HepG2 (cell line): Measurements from ENCODE around the gene TPM3. TPM values are rescaled to one million over a fixed set of nuclear protein-coding genes. Genes with fewer than 3 reads are reported as not detected.

Experiments used
- CAMTA2 ChIP-seq: sonication (generic); formaldehyde crosslinking; IDR thresholded peaks from 2 replicates; pipeline ENCODE4 v1.4.0; 2020; ENCODE audit warnings: mild to moderate bottlenecking, missing genetic modification reagents, borderline replicate concordance
- CBX1 ChIP-seq: IDR thresholded peaks from one replicate; pipeline ENCODE4 v1.6.1; 2016; ENCODE audit warnings: antibody characterized with exemption, low read depth
- FOXK1 ChIP-seq: sonication (generic); formaldehyde crosslinking; IDR thresholded peaks from 2 replicates; pipeline ENCODE4 v1.4.0; 2020; ENCODE audit warnings: low read depth, missing genetic modification reagents, borderline replicate concordance
- JUND ChIP-seq: sonication (generic); formaldehyde crosslinking; IDR thresholded peaks from 2 replicates; pipeline ENCODE4 v1.8.0; 2022; ENCODE audit warnings: mild to moderate bottlenecking, missing genetic modification reagents
- KLF6 ChIP-seq: IDR thresholded peaks from 2 replicates; pipeline ENCODE4 v1.8.0; 2016; ENCODE audit warnings: missing biosample characterization, missing genetic modification reagents
- MBD4 ChIP-seq: IDR thresholded peaks from 2 replicates; pipeline ENCODE4 v1.6.1; 2012; ENCODE audit warnings: low read length, inconsistent platforms, borderline replicate concordance
- MXI1 ChIP-seq: IDR thresholded peaks from 3 replicates; pipeline ENCODE4 v1.6.1; 2012; ENCODE audit warnings: low read depth, low read length, inconsistent platforms, borderline replicate concordance
- MZF1 ChIP-seq: sonication (generic); formaldehyde crosslinking; IDR thresholded peaks from 2 replicates; pipeline ENCODE4 v1.8.1; 2023; ENCODE audit warnings: mild to moderate bottlenecking, missing genetic modification reagents, borderline replicate concordance
- NFRKB ChIP-seq: fragments of 450-650 bp; IDR thresholded peaks from 2 replicates; pipeline ENCODE4 v1.6.1; 2017
- SAP130 ChIP-seq: IDR thresholded peaks from 2 replicates; pipeline ENCODE4 v1.6.1; 2016; ENCODE audit warnings: low read depth
- STAT5B ChIP-seq: sonication (generic); formaldehyde crosslinking; IDR thresholded peaks from 2 replicates; pipeline ENCODE4 v1.4.0; 2020; ENCODE audit warnings: missing genetic modification reagents
- ZBTB33 ChIP-seq: sonication (generic); formaldehyde crosslinking; IDR thresholded peaks from 2 replicates; pipeline ENCODE4 v1.4.0; 2020; ENCODE audit warnings: missing genetic modification reagents
- ZFP36L2 ChIP-seq: sonication (generic); formaldehyde crosslinking; IDR thresholded peaks from 2 replicates; pipeline ENCODE4 v1.4.0; 2020; ENCODE audit warnings: missing genetic modification reagents
- ZFYVE20 ChIP-seq: sonication (generic); formaldehyde crosslinking; IDR thresholded peaks from 2 replicates; pipeline ENCODE4 v1.8.0; 2023; ENCODE audit warnings: low read depth, mild to moderate bottlenecking, moderate library complexity, missing genetic modification reagents, borderline replicate concordance
- ZMAT3 ChIP-seq: sonication (generic); formaldehyde crosslinking; conservative IDR thresholded peaks from 2 replicates; pipeline ENCODE4 v1.7.0; 2021; ENCODE audit warnings: missing genetic modification reagents
- ZNF598 ChIP-seq: sonication (generic); formaldehyde crosslinking; IDR thresholded peaks from 2 replicates; pipeline ENCODE4 v1.5.1; 2020; ENCODE audit warnings: mild to moderate bottlenecking, missing genetic modification reagents, borderline replicate concordance
- ZNF674 ChIP-seq: sonication (generic); formaldehyde crosslinking; IDR thresholded peaks from 2 replicates; pipeline ENCODE4 v1.5.0; 2020; ENCODE audit warnings: low read depth, mild to moderate bottlenecking, missing genetic modification reagents
- ZNF775 ChIP-seq: sonication (generic); formaldehyde crosslinking; IDR thresholded peaks from 2 replicates; pipeline ENCODE4 v1.4.0; 2020; ENCODE audit warnings: missing genetic modification reagents, mild to moderate bottlenecking, moderate library complexity, borderline replicate concordance
- ZSCAN30 ChIP-seq: sonication (generic); formaldehyde crosslinking; IDR thresholded peaks from 2 replicates; pipeline ENCODE4 v1.5.0; 2020; ENCODE audit warnings: mild to moderate bottlenecking, missing genetic modification reagents
- polyA plus RNA-seq, 8 experiments: library from polyadenylated mRNA; depleted of rRNA in 3 of 8; stranded (reverse) in 7 of 8; unstranded in 1 of 8; fragments of >200 nt; fragmentation: Illumina TruSeq in 4 of 8; extraction: Trizol in 4 of 8; gene quantifications; 2 replicates each; pipeline versions ENCODE4 v1.2.1 to v1.2.3, GENCODE V29; 2011 to 2016; ENCODE audit warnings: low read depth in 4 of 8, missing spikeins in 1 of 8, mixed read lengths in 1 of 8; ENCODE audit not compliant: insufficient read depth in 1 of 8
- total RNA-seq, 5 experiments: library from RNA; depleted of rRNA; stranded (reverse); fragments of >200 nt; fragmentation: Illumina TruSeq; extraction: Trizol; gene quantifications; 2 replicates each; pipeline ENCODE4 v1.2.3, GENCODE V29; 2016; ENCODE audit warnings: low read depth in 1 of 5
- TF ChIP-seq, protein P1 (sequence below): sonication (generic); formaldehyde crosslinking; IDR thresholded peaks from 2 replicates; pipeline ENCODE4 v1.8.1; 2023; ENCODE audit warnings: missing genetic modification reagents, mild to moderate bottlenecking, borderline replicate concordance
- TF ChIP-seq, protein P2 (sequence below), 2 experiments: sonication (generic) in 1 of 2; formaldehyde crosslinking in 1 of 2; IDR thresholded peaks; 2 replicates each; pipeline versions ENCODE4 v1.4.0 to v1.6.1; 2016 to 2020; ENCODE audit warnings: borderline replicate concordance in 1 of 2, low read depth in 1 of 2, mild to moderate bottlenecking in 1 of 2, missing genetic modification reagents in 1 of 2
- TF ChIP-seq, protein P3 (sequence below): IDR thresholded peaks from 2 replicates; pipeline ENCODE4 v1.6.1; 2016

The TPM3 gene
- total and polyA plus RNA-seq, 2 of the 13 experiments (the other 11 are each of a cell fraction or from before 2014, with no cell fraction given) = 160 to 307 TPM

DNA sequence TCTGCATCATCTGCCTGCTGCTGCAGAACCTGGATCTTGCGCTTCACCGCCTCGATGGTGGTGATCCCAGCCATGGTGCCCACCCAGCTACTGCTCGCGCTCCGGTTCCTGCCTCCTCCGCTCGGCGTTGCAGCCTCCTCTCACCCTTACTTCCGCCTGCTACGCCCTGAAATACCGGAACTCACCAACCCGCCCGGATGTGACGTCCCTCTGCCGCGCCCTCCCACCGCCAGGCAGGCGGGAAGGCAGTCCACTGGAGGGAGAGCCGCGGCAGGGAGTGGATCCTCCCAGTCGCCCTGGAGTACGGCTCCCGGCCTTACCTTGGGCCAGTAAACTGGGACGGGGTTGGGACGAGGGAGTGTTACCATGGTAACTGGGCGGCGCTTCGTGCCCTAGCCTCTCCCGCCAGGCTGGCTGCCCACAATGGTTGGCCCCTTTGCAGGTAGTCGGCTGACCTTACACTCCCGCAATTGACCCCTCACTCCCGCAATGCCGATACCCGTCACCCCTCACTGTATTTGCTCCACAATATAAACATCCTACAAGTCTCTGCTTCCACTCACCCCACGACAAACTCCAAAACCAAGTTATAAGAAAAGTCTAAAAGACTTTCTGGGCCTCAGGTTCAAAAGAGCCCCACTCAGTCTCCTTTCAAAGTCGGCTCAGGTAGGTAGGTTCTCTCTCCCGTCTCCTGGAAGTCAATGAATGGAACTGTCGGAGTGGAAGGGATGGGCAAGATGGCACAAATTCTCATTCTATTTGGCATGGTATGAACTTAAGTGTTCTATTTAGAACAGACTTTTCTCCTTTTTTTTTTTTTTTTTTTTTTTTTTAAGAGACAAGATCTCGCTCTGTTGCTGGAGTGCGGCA lies 8.6 kb downstream of the TPM3 start (continued):
- no peak for TF ChIP-seq MBD4
- TF ChIP-seq SAP130 (CRISPR knock-in tag) = peak; percentile 98
- TF ChIP-seq, protein P1, sequence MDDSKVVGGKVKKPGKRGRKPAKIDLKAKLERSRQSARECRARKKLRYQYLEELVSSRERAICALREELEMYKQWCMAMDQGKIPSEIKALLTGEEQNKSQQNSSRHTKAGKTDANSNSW (CRISPR knock-in tag) = no peak
- TF ChIP-seq, protein P2, sequence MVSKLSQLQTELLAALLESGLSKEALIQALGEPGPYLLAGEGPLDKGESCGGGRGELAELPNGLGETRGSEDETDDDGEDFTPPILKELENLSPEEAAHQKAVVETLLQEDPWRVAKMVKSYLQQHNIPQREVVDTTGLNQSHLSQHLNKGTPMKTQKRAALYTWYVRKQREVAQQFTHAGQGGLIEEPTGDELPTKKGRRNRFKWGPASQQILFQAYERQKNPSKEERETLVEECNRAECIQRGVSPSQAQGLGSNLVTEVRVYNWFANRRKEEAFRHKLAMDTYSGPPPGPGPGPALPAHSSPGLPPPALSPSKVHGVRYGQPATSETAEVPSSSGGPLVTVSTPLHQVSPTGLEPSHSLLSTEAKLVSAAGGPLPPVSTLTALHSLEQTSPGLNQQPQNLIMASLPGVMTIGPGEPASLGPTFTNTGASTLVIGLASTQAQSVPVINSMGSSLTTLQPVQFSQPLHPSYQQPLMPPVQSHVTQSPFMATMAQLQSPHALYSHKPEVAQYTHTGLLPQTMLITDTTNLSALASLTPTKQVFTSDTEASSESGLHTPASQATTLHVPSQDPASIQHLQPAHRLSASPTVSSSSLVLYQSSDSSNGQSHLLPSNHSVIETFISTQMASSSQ (IDR thresholded peaks at IDR 0.05; ENCODE audit: low read depth) = no peak
- TF ChIP-seq, protein P2 (CRISPR knock-in tag; IDR thresholded peaks at IDR 0.05; ENCODE audit: borderline replicate concordance) = peak; percentile 49; the same call in 1 of the 2 replicates
- 0 out of 2 replicates have a peak, but pooled peaks have one; percentile 69 for TF ChIP-seq CAMTA2 (CRISPR knock-in tag)
- TF ChIP-seq ZFYVE20 (CRISPR knock-in tag) = peak; percentile 32; the same call in 1 of the 2 replicates
- TF ChIP-seq MZF1 (CRISPR knock-in tag) = no peak
- TF ChIP-seq FOXK1 = peak; percentile 87; the same call in 1 of the 2 replicates
- TF ChIP-seq ZBTB33 (CRISPR knock-in tag) = no peak
- TF ChIP-seq ZSCAN30 (CRISPR knock-in tag) = no peak
- TF ChIP-seq KLF6 (CRISPR knock-in tag) = peak; percentile 61; the same call in 1 of the 2 replicates
- TF ChIP-seq ZMAT3 (CRISPR knock-in tag) = peak; percentile 76; the same call in 1 of the 2 replicates
- no peak for TF ChIP-seq ZFP36L2 (CRISPR knock-in tag)
- peak; percentile 94 for TF ChIP-seq CBX1
- TF ChIP-seq JUND (CRISPR knock-in tag) = no peak
- TF ChIP-seq STAT5B (CRISPR knock-in tag) = no peak
- no peak for TF ChIP-seq NFRKB
- TF ChIP-seq ZNF674 (CRISPR knock-in tag) = no peak
- no peak for TF ChIP-seq ZNF598
- TF ChIP-seq, protein P3, sequence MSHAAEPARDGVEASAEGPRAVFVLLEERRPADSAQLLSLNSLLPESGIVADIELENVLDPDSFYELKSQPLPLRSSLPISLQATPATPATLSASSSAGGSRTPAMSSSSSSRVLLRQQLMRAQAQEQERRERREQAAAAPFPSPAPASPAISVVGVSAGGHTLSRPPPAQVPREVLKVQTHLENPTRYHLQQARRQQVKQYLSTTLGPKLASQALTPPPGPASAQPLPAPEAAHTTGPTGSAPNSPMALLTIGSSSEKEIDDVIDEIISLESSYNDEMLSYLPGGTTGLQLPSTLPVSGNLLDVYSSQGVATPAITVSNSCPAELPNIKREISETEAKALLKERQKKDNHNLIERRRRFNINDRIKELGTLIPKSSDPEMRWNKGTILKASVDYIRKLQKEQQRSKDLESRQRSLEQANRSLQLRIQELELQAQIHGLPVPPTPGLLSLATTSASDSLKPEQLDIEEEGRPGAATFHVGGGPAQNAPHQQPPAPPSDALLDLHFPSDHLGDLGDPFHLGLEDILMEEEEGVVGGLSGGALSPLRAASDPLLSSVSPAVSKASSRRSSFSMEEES (CRISPR knock-in tag) = no peak; the same call in 1 of the 2 replicates
- no peak for TF ChIP-seq ZNF775
- peak; percentile 82; the same call in 1 of the 3 replicates for TF ChIP-seq MXI1
